Islet precursor cell (in vitro differentiated cells): ENCODE results near the gene GIPC1.
"Not testable (repeated sequence)": the region's sequence is repeated elsewhere in the genome, so short reads cannot be mapped to it uniquely, and the experiment has no call there.

Experiments
- DNase-seq: peaks from one replicate; pipeline ENCODE4 v3.0.0-alpha.2; 2018

Gene GIPC1

DNA sequence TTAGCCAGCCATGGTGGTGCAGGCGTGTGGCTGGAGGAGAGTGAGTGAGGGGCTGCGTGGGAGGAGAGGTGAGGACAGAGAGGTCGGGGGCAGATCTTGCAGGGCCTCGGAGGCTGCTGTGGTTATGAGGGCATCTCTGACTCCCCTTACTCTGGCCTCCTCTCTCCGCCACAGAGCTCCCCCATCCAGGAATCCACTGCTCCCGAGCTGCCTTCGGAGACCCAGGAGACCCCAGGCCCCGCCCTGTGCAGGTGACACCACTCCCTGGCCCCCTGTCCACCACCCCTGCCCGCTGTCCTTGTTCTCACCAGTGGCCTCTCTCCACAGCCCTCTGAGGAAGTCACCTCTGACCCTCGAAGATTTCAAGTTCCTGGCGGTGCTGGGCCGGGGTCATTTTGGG is 28.5 kb downstream of the GIPC1 start:
- no peak for DNase-seq

DNA sequence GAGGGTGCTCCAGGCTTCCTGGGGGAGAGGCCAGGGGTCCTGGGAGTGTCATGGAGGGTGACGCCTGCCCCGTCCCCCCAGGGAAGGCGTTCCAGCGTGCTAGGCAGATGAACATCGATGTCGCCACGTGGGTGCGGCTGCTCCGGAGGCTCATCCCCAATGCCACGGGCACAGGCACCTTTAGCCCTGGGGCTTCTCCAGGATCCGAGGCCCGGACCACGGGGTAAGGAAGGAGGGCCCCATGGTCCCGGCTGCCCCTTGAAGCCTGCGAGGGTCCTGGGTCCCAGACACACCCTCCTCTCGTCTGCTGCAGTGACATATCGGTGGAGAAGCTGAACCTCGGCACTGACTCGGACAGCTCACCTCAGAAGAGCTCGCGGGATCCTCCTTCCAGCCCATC is 32.2 kb downstream of the GIPC1 start:
- no peak for DNase-seq

DNA sequence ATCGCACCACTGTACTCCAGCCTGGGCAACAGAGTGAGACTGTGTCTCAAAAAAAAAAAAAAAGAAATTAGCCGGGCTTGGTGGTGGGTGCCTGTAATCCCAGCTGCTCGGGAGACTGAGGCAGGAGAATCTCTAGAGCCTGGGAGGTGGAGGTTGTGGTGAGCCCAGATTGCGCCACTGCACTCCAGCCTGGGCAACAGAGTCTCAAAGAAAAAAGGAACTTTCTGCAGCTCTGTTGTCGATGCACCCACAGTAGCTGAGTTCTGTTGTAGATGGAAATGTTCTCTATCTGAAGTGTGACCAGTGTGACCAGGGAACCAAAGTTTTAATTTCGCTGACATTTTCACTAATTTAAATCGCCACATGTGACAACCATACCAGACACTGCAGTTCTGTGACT is 33.5 kb downstream of the GIPC1 start:
- DNase-seq, result not testable (repeated sequence)

DNA sequence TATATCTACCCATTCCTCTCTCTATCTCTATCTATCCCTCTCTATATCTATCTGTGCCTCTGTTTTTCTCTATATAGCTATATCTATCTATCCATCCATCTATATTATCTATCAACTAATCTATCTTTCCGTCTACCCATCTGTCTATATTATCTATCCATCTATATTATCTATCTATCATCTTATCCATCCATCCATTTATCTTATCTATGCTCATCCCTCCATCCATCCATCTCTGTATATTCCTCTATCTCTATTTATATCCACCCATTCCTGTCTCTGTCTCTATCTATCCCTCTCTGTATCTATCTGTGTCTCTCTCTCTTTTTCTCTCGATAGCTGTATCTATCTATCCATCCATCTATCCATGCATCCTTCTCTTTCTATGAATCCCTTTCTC is 35.0 kb downstream of the GIPC1 start:
- DNase-seq, result no peak

DNA sequence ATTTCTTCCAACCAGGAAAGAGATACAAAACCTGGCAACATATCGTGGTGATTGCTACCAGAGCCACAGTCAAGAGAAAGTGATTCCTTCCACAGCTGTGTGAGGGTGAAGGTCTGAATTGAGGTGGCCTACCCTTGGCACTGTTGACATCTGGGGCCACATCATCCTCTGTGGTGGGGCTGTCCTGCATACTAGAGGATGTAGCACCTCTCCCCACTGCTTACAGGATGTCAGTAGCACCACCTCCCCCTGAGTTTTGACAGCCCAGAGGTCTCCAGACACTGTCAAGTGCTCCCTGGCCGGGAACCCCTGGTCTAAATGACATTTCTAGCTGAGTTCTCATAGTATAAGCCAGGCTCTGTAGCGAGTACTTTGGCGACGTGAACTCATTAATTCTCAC is 36.2 kb downstream of the GIPC1 start:
- no peak for DNase-seq

DNA sequence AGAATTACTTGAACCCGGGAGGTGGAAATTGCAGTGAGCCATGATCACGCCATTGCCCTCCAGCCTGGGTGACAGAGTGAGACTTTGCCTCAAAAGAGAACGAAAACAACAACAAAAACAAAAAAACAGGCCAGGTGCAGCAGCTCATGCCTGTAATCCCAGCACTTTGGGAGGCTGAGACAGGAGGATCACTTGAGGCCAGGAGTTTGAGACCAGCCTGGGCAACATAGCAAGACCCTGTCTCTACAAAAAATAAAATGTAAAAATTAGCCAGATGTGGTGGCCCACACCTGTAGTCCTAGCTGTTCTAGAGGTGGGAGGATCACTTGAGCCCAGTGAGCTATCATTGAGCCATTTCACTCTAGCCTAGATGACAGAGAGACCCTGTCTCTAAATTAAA is 43.6 kb downstream of the GIPC1 start:
- DNase-seq, result not testable (repeated sequence)

DNA sequence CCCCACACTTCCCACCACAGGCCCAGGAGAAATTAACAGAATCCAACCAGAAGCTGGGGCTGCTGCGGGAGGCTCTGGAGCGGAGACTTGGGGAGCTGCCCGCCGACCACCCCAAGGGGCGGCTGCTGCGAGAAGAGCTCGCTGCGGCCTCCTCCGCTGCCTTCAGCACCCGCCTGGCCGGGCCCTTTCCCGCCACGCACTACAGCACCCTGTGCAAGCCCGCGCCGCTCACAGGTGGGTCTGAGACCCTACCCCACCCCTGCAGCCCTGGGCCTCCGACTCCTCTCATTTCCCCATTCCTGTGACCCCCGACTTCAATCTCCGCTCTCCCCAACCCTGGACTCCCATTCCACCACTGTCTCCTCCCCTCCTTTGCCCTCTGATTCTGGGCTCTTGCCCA is 45.1 kb downstream of the GIPC1 start:
- no peak for DNase-seq

DNA sequence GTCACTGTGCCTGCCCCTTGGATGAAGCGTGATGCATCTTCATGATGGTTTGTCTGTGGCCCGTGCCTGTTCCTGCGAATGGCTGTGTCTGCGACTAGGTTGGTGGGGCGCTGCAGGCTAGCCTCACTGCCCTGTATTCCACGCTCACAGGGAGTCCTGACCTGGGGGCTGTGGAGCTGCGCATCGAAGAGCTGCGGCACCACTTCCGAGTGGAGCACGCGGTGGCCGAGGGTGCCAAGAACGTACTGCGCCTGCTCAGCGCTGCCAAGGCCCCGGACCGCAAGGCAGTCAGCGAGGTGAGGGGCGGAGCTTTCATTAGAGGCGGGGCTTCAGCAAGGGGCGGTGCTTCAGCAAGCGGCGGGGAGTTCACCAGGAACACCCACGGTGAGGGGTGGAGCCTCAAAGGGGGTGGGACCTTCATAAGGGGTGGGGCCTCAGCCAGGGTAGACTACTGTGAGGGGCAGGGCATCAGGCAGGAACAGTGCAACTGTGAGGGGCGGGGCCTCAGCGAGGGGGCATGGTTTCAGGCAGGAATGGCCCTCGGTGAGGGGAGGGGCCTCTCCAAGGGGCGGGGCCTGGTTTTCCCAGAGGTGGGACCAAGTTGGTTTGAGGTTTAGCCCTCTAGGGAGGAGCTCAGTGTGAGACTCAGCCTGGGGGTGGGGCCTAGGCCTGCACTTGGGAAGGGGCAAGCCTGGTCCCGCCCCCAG is 45.6 kb downstream of the GIPC1 start:
- peak; percentile 87 for DNase-seq

DNA sequence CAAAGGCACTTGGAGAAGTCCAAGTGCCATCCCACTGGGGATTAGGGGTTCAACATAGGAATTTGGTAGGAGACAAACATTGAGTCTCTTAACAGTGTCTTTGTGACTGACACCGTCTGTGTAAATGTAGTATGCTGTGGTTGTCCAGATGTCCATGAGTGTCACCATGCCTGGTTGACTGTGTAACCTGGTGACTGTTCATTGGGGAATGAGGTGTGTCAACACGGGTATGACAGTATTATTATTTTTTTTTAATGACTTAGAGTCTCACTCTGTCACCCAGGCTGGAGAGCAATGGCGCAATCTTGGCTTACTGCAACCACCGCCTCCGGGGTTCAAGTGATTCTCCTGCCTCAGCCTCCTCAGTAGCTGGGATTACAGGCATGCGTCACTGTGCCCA is 46.6 kb downstream of the GIPC1 start:
- no peak for DNase-seq

DNA sequence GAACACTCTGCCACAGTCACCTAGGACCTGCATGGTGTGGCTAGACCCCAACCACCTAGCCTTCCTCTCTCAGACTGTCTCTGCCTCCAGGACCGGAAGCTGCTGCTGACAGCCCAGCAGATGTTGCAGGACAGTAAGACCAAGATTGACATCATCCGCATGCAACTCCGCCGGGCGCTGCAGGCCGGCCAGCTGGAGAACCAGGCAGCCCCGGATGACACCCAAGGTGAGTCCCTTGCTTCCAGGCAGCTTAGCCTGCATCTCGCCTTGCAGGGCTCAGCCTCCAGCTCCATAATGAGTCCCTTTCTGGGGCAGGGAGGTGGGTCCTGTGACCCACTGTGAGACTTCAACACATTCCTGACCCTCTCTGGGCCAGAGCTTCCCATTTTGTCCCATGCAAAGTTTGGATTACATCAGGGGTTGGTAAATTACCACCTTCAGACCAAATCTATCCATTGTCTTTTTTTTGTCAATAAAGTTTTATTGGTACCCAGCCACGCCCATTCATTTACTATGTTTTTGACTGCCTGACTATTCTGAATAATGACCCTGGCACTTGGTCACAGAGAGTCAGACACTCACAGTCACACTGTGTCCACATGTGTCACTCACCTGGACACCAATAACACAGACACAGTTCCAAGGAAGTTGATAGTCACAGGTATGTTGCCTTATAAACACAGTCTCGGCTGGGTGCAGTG is 49.4 kb downstream of the GIPC1 start:
- no peak for DNase-seq

DNA sequence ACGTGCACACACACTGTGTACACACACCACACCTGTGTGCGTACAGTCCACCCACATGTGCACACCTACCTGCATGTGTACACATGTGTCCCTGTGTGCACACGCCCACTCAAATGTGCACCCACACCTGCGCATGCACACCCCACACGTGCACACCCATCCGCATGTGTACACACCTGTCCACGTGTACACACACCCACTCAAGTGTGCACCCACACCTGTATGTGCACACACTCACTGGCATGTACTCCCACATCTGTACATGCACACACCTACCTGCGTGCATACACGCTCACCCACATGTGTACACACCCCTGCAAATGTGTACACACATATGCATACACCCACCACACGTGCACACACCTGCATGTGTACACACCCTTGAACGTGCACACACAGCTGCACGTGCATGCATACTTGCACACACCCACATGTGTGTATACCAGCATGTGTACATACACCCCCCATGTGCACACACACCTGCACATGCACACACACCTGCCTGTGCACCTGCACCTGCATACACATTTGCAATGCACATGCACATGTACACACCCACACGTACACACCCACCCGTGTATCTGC is 52.2 kb downstream of the GIPC1 start:
- DNase-seq, result no peak

DNA sequence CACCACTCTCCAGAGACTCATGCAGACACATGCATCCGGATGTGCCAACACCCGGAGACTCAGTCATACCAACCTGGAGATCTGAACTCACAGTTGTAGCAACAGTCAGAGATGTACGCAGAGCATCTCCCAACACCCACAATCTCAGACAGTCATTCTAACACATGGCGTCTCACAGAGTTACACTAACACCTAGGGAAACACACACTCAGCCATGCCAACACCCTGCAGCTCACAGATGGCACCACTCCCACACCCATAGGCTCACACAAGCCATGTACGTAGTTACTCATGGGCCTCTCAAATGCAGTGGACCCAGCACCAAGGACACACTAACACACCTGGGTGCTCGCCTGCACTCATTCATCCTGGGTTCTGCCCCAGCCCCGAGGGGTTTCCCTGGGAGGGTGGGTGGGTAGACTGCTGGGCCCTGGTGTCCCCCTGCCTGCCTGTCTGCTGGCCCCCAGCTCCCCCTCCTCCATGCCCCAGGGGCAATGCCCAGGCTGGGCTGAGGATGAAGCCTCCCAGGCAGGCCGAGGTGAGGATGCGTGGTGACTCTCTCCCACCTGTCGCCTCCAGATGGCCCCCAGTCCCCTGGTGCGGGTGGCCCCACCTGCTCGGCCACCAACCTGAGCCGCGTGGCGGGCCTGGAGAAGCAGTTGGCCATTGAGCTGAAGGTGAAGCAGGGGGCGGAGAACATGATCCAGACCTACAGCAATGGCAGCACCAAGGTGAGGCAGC is 52.9 kb downstream of the GIPC1 start:
- no peak for DNase-seq

DNA sequence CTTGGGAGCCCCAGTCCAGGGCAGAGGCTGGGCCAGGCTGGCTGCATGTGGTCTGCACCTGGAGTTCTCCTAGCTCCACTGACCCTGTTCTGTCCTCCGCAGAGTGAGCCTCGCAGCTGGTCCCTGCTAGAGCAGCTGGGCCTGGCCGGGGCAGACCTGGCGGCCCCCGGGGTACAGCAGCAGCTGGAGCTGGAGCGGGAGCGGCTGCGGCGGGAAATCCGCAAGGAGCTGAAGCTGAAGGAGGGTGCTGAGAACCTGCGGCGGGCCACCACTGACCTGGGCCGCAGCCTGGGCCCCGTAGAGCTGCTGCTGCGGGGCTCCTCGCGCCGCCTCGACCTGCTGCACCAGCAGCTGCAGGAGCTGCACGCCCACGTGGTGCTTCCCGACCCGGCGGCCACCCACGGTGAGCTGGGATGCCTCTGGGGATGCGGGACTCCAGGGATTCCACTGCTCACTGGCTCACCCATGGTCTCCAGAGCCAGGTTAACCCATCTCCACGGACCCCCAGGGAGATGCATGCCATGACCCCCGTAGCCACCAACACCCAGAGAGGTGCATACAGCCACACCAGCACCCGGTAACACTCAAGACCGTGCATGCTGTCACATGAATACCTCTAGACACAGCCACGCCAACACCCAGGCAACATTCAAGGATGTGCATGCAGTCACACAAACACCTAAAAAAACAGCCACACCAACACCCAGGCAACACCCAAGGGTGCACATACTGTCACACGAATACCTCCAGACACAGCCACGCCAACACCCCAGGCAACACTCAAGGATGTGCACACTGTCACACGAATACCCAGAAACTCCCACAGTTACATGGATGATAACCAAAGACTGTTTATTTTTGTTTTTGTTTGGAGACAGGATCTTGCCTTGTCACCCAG is 54.6 kb downstream of the GIPC1 start:
- no peak for DNase-seq

DNA sequence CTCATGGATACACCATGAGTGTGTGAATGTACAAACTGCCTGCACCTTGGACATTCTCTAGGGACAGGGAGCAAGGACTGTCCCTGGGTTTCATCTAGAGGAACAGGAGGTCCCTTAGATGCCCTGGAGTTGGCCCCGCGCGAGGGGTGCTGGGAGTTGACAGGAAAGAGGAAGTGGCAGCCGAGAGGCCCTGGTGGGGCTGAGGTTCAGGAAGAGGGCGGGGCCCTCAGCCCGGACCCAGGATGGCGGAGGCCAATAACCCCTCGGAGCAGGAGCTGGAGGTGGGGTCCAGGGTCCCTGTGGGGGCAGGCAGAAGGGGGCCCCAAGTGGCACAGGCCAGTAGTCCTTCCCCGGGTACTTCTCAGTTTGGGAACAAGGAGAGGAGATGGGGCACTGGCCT is 55.9 kb downstream of the GIPC1 start:
- no peak for DNase-seq

DNA sequence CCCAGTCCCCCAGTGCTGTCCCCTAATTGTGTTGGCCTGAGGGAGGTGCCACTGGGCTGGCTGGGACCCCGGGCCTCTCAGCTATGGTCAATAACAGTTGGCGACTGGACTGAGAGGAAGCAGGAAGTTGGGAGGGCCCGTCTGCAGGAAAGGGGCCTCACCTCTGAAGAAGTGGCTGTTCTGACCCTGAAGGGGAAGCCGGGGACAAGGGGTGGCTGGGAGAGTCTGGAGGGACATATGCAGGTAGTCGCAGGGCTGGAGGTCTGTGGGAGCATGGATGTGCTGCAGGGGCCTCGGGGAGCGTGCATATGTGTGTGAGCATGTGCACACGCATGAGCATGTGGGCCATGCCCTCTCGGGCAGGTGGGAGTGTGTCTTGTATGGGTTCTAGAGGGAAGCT is 56.9 kb downstream of the GIPC1 start:
- no peak for DNase-seq

DNA sequence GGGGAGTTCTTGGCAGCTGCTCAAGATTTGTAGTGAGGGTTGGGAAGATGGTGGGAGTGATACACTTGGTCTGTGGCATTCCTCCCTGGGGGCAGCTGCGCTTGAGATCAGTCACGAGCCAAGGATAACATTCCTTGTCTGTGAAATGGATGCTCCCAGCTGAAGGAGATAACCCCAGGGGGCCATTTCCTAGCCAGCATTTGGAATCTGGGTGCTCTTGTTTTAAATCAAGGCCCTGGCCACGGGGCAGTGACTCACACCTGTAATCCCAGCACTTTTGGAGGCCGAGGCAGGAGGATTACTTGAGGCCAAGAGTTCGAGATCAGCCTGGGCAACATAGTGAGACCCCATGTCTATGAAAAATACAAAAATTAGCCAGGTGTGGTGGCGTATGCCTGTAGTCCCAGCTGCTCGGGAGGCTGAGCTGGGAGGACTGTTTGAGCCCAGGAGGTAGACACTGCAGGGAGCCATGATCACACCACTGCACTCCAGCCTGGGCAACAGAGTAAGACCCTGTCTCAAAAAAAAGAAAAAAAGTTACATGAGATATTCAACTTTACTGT is 58.3 kb downstream of the GIPC1 start:
- DNase-seq, result no peak

DNA sequence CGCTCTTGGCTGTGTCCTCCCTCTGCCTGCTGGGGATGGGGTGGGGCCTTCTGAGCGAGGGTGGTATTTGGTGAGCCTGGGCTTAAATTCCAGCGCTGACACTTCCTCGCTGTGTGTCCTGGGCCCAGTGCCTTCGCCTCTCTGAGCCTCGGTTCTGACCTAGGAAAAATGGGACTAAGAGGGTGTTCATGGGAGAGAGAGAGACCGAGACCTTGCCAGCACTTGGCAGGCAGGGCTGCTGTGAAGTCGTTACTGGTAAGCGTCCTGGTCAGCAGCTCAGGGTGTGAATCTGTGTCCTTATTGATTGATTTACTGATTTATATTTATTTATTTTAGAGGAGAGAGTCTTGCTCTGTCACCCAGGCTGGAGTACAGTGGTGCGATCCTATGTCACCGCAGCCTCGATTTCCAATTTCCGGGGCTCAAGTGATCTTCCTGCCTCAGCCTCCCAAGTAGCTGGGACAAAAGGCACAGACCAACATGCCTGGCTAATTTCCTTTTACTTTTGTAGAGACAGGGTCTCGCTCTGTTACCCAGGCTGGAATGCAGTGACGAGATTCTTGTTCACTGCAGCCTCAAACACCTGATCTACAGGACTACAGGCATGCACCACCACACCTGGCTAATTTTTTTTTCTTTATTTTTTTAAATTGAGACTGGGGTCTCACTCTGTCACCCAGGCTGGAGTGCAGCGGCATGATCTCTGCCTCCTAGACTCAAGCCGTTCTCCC is 60.4 kb downstream of the GIPC1 start:
- no peak for DNase-seq

DNA sequence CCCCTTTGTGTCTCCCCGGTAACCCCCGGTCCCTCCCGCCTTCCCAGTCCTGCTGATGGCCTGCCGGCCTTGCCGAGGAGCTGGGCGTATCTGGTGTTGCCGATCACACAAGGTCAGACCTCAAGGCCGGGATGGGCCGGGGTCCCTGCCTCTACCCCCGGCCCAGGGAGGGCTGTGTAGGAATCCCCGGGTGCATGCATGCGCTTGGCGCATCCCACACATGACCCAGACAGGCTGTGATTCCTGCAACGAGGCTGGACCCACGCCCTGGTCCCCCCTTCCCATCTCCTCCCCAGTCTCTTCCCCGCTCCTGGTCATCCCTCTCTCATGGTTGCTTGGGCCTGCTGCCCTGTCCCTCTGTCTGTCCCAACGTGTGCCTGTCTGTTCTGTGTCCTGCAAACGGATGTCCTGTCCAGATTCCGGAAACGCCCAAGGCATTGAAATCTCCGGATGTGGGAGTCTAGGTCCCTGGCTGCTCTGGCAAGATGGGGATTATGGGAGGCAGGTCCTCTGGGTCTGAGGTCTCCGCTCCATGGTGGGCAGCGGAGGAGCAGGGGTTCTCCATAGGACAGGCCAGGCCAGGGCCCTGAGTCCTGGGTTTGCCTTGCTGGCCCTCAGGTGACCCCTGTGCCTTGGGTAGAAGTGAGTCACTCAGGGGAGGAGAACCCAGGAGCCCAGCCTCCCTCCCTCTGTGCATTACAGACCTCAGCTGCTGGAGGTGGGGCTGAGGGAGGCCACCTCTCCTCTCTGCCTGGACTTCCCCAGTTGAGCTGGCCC is 61.2 kb downstream of the GIPC1 start:
- DNase-seq, result no peak

DNA sequence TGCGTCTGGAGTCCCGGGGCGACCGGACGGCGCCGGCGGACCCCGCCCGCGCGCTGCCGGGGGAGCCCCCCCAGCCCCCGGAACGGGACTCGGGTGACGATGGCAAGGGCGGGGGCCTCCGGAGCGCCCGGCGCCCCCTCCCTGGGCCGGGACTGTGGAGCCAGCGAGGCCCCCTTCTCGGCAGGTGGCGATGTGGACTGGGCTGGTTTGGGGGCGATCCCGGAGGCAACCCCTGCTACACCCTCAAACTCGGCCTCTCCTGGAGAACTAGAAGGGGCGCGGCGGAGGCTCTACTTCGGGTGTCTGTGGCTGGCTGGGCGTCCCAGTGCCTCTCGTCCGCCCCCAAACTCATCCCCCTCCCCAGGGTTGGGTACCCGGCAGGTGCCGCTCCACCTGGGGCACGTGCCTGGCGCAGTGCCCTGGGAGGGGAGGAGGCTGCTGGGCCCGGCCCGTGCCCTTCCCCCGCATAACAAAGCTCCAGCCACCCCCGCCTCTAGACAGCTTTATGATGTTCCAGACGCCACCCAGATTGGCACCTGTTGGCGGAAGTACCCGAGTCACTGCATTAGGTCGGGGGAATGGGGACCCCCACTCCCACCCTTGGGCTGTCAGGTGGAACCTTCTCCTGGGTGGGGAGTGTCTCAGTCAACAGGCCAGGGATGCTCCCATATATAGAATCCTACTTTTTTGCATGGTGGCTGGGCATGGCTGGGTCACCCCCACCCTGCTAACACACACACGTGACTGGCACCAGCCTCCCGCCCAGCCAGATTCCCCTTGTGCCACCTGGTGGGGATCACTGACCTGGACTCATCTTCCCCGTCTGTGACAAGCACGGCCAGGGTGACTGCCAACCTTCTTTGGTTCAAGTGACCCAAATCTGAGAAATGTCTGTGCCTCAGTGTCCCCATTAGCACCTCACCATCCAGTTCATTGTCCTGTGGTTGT is 62.1 kb downstream of the GIPC1 start:
- no peak for DNase-seq
